Panc1 (cell line): ENCODE results near the gene ERG. TPM values are rescaled to one million over a fixed set of nuclear protein-coding genes. Genes with fewer than 3 reads are reported as not detected.

Source experiments
- ATAC-seq: fragments of 200-7000 bp; cut with Tn5 transposase; 2 replicates; pipeline ENCODE4 v1.9.1; 2020; ENCODE audit warnings: mild to moderate bottlenecking, moderate library complexity
- BruUV-seq: library from RNA; stranded (reverse); fragments of 400-500 nt; replicated peaks from 2 replicates; lab custom pipeline; 2021; lab: Mats Ljungman, UMichigan
- CTCF ChIA-PET: fragments of 300-600 bp; sonication (Branson Sonifier 250); formaldehyde crosslinking; loops from one replicate; lab custom pipeline; 2022; ENCODE audit warnings: antibody characterized with exemption; lab: Charles Lee
- POLR2A ChIA-PET: fragments of 300-600 bp; sonication (Branson Sonifier 250); formaldehyde crosslinking; loops from one replicate; lab custom pipeline; 2022; ENCODE audit warnings: antibody characterized with exemption; lab: Charles Lee
- DNase-seq: peaks from one replicate; pipeline ENCODE4 v3.0.0-alpha.2; 2010; ENCODE audit warnings: low read depth, low spot score
- H3K27ac ChIP-seq: 2 replicates; pipeline ENCODE4 v1.5.1; 2011; ENCODE audit warnings: mild to moderate bottlenecking, low read length, inconsistent platforms
- H3K27me3 ChIP-seq: fragments of 200-500 bp; sonication (Bioruptor generic); 2 replicates; pipeline ENCODE4 v1.6.0; 2014; ENCODE audit warnings: low read length, inconsistent platforms; ENCODE audit not compliant: control insufficient read depth, insufficient read depth
- H3K36me3 ChIP-seq: fragments of 200-500 bp; sonication (Bioruptor generic); 2 replicates; pipeline ENCODE4 v1.5.1; 2014; ENCODE audit warnings: inconsistent platforms, mild to moderate bottlenecking, low read length, moderate library complexity; ENCODE audit not compliant: control insufficient read depth, insufficient read depth
- H3K4me1 ChIP-seq: 2 replicates; pipeline ENCODE4 v1.5.1; 2011; ENCODE audit warnings: inconsistent platforms, mild to moderate bottlenecking, low read length, moderate library complexity; ENCODE audit not compliant: control insufficient read depth, insufficient read depth
- H3K4me3 ChIP-seq, 2 experiments: 2 replicates each; pipeline ENCODE4 v1.5.1; 2011 to 2012; ENCODE audit warnings: low read depth in 2 of 2, low read length in 2 of 2, mild to moderate bottlenecking in 2 of 2, inconsistent platforms in 1 of 2, moderate library complexity in 1 of 2
- H3K9me3 ChIP-seq: fragments of 200-500 bp; sonication (Bioruptor generic); 2 replicates; pipeline ENCODE4 v1.5.1; 2014; ENCODE audit warnings: low read depth, mild to moderate bottlenecking, inconsistent platforms, low read length, moderate library complexity; ENCODE audit not compliant: control insufficient read depth, insufficient read depth
- CTCF ChIP-seq: fragments of 450-650 bp; IDR thresholded peaks from 2 replicates; pipeline ENCODE4 v1.5.1; 2017; ENCODE audit warnings: mild to moderate bottlenecking
- POLR2AphosphoS5 ChIP-seq: IDR thresholded peaks from 2 replicates; pipeline ENCODE4 v1.6.1; 2012; ENCODE audit warnings: mild to moderate bottlenecking, low read depth, low read length, moderate library complexity
- SIN3A ChIP-seq: IDR thresholded peaks from 2 replicates; pipeline ENCODE4 v1.6.1; 2012; ENCODE audit warnings: low read depth, mild to moderate bottlenecking, low read length, moderate library complexity, borderline replicate concordance; ENCODE audit not compliant: insufficient read depth
- TCF7L2 ChIP-seq: IDR thresholded peaks from 2 replicates; pipeline ENCODE4 v1.6.1; 2011; ENCODE audit warnings: mild to moderate bottlenecking, low read depth, low read length, inconsistent platforms
- in situ Hi-C: cut with HindIII; loops from 2 replicates; pipeline ENCODE4 v1.10.0; 2016; ENCODE audit warnings: low sequenced_read_pairs, low pct_unique_long_range_greater_than_20kb
- intact Hi-C: fragments of 100-400 bp; cut with micrococcal nuclease; formaldehyde crosslinking; loops from one replicate; pipeline ENCODE4 v1.10.0; 2022; ENCODE audit not compliant: unreplicated experiment
- total RNA-seq: library from RNA; stranded (reverse); gene quantifications from one replicate; pipeline ENCODE4 v1.2.1, GENCODE V29; 2021; ENCODE audit not compliant: unreplicated experiment
- TF ChIP-seq, protein P1 (sequence below), 2 experiments: IDR thresholded peaks; 2 replicates each; pipeline ENCODE4 v1.6.1; 2011 to 2012; ENCODE audit warnings: low read depth in 2 of 2, control low read depth in 1 of 2, low read length in 1 of 2, mild to moderate bottlenecking in 1 of 2, moderate library complexity in 1 of 2; ENCODE audit not compliant: insufficient read depth in 1 of 2

Gene ERG
- total RNA-seq, 1 experiment from 2014 or later: 0.49 TPM

DNA sequence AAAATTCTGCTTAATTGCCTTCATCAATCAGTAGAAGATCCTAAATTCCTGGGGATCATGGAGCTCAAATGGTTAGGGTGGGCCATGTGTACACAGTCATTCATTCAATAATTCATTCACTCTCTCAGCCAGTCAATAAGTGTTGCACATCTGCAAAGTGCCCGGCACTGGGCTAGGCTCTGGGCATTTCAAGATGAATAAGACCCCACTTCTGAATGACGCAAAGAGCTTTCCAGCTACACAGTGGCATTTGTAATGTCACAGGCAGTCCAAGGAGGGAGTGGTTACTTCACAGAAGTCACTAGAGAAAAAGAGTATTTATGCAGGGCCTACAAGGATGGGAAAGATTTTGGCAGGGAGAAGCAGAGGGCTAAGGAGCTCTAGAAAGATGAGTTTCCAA, 148.3 kb downstream of the ERG start:
- intact Hi-C loops (loop anchor here (5.0 to 10.0 kb wide), 3 partner anchors 128 to 645 kb away; no protein-coding TSS in a partner anchor), in situ Hi-C loops (no loop called here)
- TF ChIP-seq SIN3A (no peak), CTCF (no peak), POLR2AphosphoS5 (no peak), TCF7L2 (no peak)
- TF ChIP-seq, protein P1, sequence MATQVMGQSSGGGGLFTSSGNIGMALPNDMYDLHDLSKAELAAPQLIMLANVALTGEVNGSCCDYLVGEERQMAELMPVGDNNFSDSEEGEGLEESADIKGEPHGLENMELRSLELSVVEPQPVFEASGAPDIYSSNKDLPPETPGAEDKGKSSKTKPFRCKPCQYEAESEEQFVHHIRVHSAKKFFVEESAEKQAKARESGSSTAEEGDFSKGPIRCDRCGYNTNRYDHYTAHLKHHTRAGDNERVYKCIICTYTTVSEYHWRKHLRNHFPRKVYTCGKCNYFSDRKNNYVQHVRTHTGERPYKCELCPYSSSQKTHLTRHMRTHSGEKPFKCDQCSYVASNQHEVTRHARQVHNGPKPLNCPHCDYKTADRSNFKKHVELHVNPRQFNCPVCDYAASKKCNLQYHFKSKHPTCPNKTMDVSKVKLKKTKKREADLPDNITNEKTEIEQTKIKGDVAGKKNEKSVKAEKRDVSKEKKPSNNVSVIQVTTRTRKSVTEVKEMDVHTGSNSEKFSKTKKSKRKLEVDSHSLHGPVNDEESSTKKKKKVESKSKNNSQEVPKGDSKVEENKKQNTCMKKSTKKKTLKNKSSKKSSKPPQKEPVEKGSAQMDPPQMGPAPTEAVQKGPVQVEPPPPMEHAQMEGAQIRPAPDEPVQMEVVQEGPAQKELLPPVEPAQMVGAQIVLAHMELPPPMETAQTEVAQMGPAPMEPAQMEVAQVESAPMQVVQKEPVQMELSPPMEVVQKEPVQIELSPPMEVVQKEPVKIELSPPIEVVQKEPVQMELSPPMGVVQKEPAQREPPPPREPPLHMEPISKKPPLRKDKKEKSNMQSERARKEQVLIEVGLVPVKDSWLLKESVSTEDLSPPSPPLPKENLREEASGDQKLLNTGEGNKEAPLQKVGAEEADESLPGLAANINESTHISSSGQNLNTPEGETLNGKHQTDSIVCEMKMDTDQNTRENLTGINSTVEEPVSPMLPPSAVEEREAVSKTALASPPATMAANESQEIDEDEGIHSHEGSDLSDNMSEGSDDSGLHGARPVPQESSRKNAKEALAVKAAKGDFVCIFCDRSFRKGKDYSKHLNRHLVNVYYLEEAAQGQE (IDR thresholded peaks at IDR 0.05; ENCODE audit: insufficient read depth in 1 of 2, low read depth in 2 of 2, low read length in 1 of 2): no peak
- H3K27ac ChIP-seq: no peak overlapping the region
- no peaks in the 10 kb centered on the region for H3K36me3 ChIP-seq
- H3K9me3 ChIP-seq: no peaks in the 10 kb centered on the region
- no peak overlapping the region for H3K4me3 ChIP-seq
- ATAC-seq (no peak), DNase-seq (no peak)
- CTCF ChIA-PET: interaction anchor here (0.7 kb wide), 1 partner anchor 766 kb away, joined by 3 read pairs; no protein-coding TSS in a partner anchor
- H3K4me1 ChIP-seq: no peaks in the 10 kb centered on the region
- BruUV-seq: no TSS peak
- POLR2A ChIA-PET: no interaction called here
- H3K27me3 ChIP-seq: no peaks in the 10 kb centered on the region; the same call in 1 of the 2 replicates

GRCh38 chr21:38349111-38349746, 149.0 kb downstream of the ERG start:
- H3K9me3 ChIP-seq: no peaks in the 10 kb centered on the region
- no peak for TF ChIP-seq TCF7L2
- no peak for TF ChIP-seq CTCF
- TF ChIP-seq, protein P1 (IDR thresholded peaks at IDR 0.05; ENCODE audit: insufficient read depth in 1 of 2, low read depth in 2 of 2, low read length in 1 of 2): no peak
- TF ChIP-seq POLR2AphosphoS5: no peak
- TF ChIP-seq SIN3A: no peak
- no peak overlapping the region for H3K4me3 ChIP-seq
- H3K36me3 ChIP-seq: no peaks in the 10 kb centered on the region
- in situ Hi-C loops: no loop called here
- ChIA-PET CTCF (no interaction called here), POLR2A (no interaction called here)
- no peaks in the 10 kb centered on the region for H3K4me1 ChIP-seq
- intact Hi-C loops: no loop called here
- H3K27me3 ChIP-seq: no peaks in the 10 kb centered on the region; the same call in 1 of the 2 replicates
- BruUV-seq: no TSS peak
- H3K27ac ChIP-seq: no peak overlapping the region
- DNase-seq: no peak
- ATAC-seq: no peak
